ENCODE measurements around the gene AGTR1. TPM values are rescaled to one million over a fixed set of nuclear protein-coding genes. Genes with fewer than 3 reads are reported as not detected.

The AGTR1 gene
- total RNA-seq, 1 donor from 2014 or later, result 2.1 TPM

DNA sequence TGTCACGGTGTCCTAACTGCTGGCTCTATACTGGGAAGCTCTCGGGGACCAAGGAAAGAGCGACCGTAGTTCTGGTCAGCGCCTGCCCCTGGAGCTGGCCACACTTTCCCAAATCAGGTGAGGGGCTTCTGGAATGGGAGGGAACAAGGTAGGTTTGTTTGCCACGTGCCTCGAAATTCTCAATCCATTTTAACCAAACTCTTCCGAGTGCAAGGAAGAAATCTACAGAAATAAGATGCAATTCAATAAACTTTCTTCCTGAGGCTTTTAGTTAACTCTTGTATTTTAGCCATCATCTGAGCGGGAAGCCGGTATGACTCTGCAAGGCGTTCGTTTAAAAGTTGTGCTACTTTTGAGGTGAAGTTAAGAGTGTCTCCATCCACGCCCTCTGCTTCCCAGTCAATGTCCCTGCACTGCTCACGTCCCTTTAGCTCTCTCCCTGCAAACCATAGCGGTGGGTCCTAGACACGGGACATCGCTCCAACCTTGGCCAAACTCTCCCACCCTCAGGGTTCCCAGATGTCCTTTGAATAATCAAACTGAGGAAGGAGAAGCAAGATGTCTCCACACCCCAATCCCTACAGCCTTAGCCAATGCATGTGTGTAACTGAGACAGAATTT lies 597 bp downstream of the AGTR1 start:
- peaks cover 23% of the 10 kb centered on the region for H3K4me1 Mint-ChIP-seq
- H3K27me3 Mint-ChIP-seq (ENCODE audit: low read depth), result peaks cover 47% of the 10 kb centered on the region
- DNase-seq (ENCODE audit: low read depth, low spot score), result no peak

DNA sequence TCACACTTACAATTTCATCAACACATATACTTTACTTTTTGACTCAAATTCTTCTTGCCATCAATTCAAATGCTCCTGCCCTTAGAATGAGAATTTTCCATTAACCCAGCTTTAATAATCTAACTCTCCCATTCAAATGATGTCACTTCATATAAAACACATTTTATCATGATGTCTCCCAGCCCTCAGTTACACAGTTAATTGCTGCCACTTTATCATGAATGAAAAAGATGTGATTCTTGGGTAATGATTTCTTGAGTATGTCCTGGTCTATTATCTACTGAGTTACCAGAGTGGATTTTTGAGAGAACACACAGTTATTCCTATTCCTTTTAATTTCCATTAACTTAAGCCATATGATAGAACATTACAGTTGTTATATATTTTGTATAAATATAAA lies 7.6 kb downstream of the AGTR1 start:
- H3K4me1 Mint-ChIP-seq, result no peaks in the 10 kb centered on the region
- no peak for DNase-seq (ENCODE audit: low read depth, low spot score)
- no peaks in the 10 kb centered on the region for H3K36me3 Mint-ChIP-seq (ENCODE audit: low read depth)
- TF ChIP-seq, protein P1, sequence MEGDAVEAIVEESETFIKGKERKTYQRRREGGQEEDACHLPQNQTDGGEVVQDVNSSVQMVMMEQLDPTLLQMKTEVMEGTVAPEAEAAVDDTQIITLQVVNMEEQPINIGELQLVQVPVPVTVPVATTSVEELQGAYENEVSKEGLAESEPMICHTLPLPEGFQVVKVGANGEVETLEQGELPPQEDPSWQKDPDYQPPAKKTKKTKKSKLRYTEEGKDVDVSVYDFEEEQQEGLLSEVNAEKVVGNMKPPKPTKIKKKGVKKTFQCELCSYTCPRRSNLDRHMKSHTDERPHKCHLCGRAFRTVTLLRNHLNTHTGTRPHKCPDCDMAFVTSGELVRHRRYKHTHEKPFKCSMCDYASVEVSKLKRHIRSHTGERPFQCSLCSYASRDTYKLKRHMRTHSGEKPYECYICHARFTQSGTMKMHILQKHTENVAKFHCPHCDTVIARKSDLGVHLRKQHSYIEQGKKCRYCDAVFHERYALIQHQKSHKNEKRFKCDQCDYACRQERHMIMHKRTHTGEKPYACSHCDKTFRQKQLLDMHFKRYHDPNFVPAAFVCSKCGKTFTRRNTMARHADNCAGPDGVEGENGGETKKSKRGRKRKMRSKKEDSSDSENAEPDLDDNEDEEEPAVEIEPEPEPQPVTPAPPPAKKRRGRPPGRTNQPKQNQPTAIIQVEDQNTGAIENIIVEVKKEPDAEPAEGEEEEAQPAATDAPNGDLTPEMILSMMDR (conservative IDR thresholded peaks at IDR 0.05), result no peak
- H3K27me3 Mint-ChIP-seq (ENCODE audit: low read depth), result peaks cover 5% of the 10 kb centered on the region
- H3K27ac Mint-ChIP-seq (ENCODE audit: unreplicated experiment), result no peak overlapping the region
- H3K9me3 Mint-ChIP-seq, result no peaks in the 10 kb centered on the region
- no peak overlapping the region for H3K4me3 Mint-ChIP-seq

More for the DNA sequence above, 597 bp downstream of the AGTR1 start:
- Mint-ChIP-seq H3K9me3 (no peaks in the 10 kb centered on the region), H3K27ac (ENCODE audit: unreplicated experiment) (no peak overlapping the region), H3K4me3 (peak overlapping the region; percentile 83), H3K36me3 (ENCODE audit: low read depth) (no peaks in the 10 kb centered on the region)
- TF ChIP-seq, protein P1 (conservative IDR thresholded peaks at IDR 0.05), result no peak

DNA sequence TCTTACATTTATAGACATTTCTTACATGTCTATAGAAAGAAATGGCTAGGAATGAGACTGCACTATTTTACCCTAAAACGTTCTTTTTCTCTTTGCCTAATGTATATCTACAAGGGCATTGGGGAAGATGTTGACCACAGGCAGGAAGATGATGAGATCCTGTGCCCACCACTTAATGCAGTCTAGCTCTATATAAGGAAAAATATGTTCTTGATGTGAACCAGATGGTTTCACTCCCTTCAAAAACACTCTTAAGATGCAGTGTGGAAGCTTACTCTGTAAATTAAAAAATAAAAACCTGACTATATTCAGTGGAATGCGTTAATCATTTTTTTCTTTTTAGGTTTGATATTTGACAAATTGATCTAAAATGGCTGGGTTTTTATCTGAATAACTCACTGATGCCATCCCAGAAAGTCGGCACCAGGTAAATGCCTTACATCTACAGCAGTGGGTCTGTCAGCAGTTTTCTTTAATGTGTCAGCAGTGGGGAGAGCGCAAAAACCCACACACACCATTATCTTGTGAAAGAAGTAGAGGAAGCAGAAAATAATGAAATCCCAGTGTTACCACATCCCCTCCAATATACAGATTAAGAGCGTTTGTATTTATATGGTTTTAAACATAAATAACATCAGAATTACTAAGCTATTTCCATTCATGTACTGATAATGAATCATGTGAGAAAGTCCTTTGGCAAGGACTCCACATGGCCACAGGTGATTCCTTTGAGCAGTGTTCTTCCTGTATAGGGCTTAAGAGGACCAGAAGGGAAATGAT lies 10.1 kb downstream of the AGTR1 start:
- no peaks in the 10 kb centered on the region for H3K27me3 Mint-ChIP-seq (ENCODE audit: low read depth)
- no peak overlapping the region for H3K4me3 Mint-ChIP-seq
- no peak for DNase-seq (ENCODE audit: low read depth, low spot score)
- H3K9me3 Mint-ChIP-seq, result no peaks in the 10 kb centered on the region
- TF ChIP-seq, protein P1 (conservative IDR thresholded peaks at IDR 0.05), result no peak
- H3K4me1 Mint-ChIP-seq, result no peaks in the 10 kb centered on the region
- H3K27ac Mint-ChIP-seq (ENCODE audit: unreplicated experiment), result no peak overlapping the region
- peaks cover 3% of the 10 kb centered on the region for H3K36me3 Mint-ChIP-seq (ENCODE audit: low read depth)

DNA sequence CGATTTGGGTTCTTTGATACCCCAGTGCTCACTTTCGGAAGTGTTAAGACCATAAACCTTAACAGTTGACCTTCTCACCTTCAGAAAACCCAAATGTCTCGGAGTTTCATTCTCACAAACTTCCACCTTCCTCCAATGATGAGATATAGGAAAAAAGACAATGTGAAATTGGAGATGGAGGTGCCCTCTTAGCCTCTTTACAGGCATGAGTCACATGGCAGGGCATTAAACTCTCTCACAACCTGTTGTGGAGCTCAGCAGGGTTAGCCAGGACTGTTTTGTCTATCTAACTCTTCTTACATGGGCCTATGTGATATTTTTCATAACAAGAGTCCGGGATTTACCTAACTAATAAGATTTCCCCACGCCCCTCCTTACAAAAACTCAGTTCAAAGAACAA lies 10.7 kb downstream of the AGTR1 start:
- no peaks in the 10 kb centered on the region for H3K4me1 Mint-ChIP-seq
- H3K4me3 Mint-ChIP-seq, result no peak overlapping the region
- no peak overlapping the region for H3K27ac Mint-ChIP-seq (ENCODE audit: unreplicated experiment)
- H3K27me3 Mint-ChIP-seq (ENCODE audit: low read depth), result no peaks in the 10 kb centered on the region
- no peaks in the 10 kb centered on the region for H3K9me3 Mint-ChIP-seq
- TF ChIP-seq, protein P1 (conservative IDR thresholded peaks at IDR 0.05), result no peak
- DNase-seq (ENCODE audit: low read depth, low spot score), result no peak
- peaks cover 3% of the 10 kb centered on the region for H3K36me3 Mint-ChIP-seq (ENCODE audit: low read depth)

DNA sequence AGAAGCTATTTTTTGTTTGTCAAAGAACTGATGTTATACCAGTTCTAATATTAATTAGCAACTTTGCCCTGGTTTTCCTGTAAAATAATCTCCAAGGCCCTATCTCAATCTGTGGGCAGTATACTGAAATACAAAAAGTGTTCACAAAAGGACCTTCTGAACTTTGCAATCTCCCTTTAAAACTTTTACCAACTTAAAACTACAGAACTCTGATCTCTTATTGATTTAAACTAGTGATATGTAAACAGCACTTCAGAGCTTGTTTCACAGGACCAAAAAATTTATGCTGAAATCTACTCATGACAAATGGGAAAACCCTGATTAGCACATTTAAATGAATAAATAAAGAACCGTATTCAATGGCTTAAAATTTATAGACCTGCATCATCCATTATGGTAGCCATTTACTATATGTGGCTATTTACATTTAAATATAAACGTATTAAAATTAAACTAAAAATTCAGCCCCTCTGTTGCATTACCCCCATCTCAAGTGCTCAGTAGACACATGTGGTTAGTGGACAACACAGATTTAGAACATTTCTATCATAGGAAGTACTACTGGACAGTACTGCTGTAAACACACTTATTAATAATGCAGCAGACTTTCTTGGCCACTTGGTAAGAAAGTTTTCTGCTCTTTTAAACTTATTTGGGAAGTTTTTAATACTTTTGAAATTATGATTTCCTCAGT lies 12.0 kb downstream of the AGTR1 start:
- H3K9me3 Mint-ChIP-seq, result no peaks in the 10 kb centered on the region
- TF ChIP-seq, protein P1 (conservative IDR thresholded peaks at IDR 0.05), result no peak
- H3K27ac Mint-ChIP-seq (ENCODE audit: unreplicated experiment), result no peak overlapping the region
- H3K36me3 Mint-ChIP-seq (ENCODE audit: low read depth), result peaks cover 3% of the 10 kb centered on the region
- no peak overlapping the region for H3K4me3 Mint-ChIP-seq
- DNase-seq (ENCODE audit: low read depth, low spot score), result no peak
- H3K4me1 Mint-ChIP-seq, result no peaks in the 10 kb centered on the region
- no peaks in the 10 kb centered on the region for H3K27me3 Mint-ChIP-seq (ENCODE audit: low read depth)
